ENCODE measurements around the gene CDHR5.

GRCh38 chr11:614021-614622, 10.6 kb downstream of the CDHR5 start:
- TF ChIP-seq EZH2 (IDR thresholded peaks at IDR 0.05; ENCODE audit: borderline replicate concordance, low read depth, low read length, poor library complexity, severe bottlenecking) = no peak
- TF ChIP-seq, protein P1, sequence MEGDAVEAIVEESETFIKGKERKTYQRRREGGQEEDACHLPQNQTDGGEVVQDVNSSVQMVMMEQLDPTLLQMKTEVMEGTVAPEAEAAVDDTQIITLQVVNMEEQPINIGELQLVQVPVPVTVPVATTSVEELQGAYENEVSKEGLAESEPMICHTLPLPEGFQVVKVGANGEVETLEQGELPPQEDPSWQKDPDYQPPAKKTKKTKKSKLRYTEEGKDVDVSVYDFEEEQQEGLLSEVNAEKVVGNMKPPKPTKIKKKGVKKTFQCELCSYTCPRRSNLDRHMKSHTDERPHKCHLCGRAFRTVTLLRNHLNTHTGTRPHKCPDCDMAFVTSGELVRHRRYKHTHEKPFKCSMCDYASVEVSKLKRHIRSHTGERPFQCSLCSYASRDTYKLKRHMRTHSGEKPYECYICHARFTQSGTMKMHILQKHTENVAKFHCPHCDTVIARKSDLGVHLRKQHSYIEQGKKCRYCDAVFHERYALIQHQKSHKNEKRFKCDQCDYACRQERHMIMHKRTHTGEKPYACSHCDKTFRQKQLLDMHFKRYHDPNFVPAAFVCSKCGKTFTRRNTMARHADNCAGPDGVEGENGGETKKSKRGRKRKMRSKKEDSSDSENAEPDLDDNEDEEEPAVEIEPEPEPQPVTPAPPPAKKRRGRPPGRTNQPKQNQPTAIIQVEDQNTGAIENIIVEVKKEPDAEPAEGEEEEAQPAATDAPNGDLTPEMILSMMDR (conservative IDR thresholded peaks at IDR 0.05; ENCODE audit: low read depth, low read length) = no peak
